HEK293 (cell line): ENCODE data around the gene BFAR.

ENCODE experiments used
- CTCF ChIA-PET: fragments of 350-600 bp; formaldehyde crosslinking; extraction: SDS; loops from one replicate; lab custom pipeline; 2021; ENCODE audit warnings: antibody characterized with exemption; lab: Yijun Ruan, JAX
- POLR2A ChIA-PET: fragments of 300-600 bp; formaldehyde crosslinking; extraction: SDS; loops from one replicate; lab custom pipeline; 2020; ENCODE audit warnings: antibody characterized with exemption, inconsistent platforms; lab: Yijun Ruan, JAX
- H3K27ac ChIP-seq: fragments of 200-500 bp; sonication (Bioruptor generic); 2 replicates; pipeline ENCODE4 v1.5.1; 2014; ENCODE audit warnings: low read depth, low read length, control low read depth, inconsistent platforms; ENCODE audit errors: extremely low read depth
- H3K36me3 ChIP-seq, 2 experiments: fragments of 200-500 bp in 1 of 2; sonication (Bioruptor generic) in 1 of 2; 1 replicate in 1 of 2; 2 replicates in 1 of 2; pipeline ENCODE4 v1.5.1; 2014 to 2017; ENCODE audit warnings: inconsistent platforms in 2 of 2, low read length in 2 of 2; ENCODE audit not compliant: control insufficient read depth in 2 of 2, insufficient read depth in 1 of 2
- H3K4me1 ChIP-seq: fragments of 200-500 bp; sonication (Bioruptor generic); 2 replicates; pipeline ENCODE4 v1.5.1; 2014; ENCODE audit warnings: mild to moderate bottlenecking, low read length, inconsistent platforms; ENCODE audit not compliant: control insufficient read depth, insufficient read depth
- H3K4me3 ChIP-seq: 2 replicates; pipeline ENCODE4 v1.5.1; 2011; ENCODE audit warnings: low read depth, mild to moderate bottlenecking, control low read depth, low read length, moderate library complexity
- H3K9me3 ChIP-seq: fragments of 200-500 bp; sonication (Bioruptor generic); 2 replicates; pipeline ENCODE4 v1.5.1; 2014; ENCODE audit warnings: low read depth, low read length, inconsistent platforms; ENCODE audit not compliant: control insufficient read depth, insufficient read depth
- GLI2 ChIP-seq: fragments of 450-650 bp; formaldehyde crosslinking; IDR thresholded peaks from 2 replicates; pipeline ENCODE4; 2017; ENCODE audit warnings: missing biosample characterization, missing genetic modification characterization, low read depth, borderline replicate concordance
- IKZF3 ChIP-seq: fragments of 450-650 bp; IDR thresholded peaks from 2 replicates; pipeline ENCODE4 v1.5.0; 2018; ENCODE audit warnings: missing biosample characterization, mild to moderate bottlenecking, missing genetic modification characterization, moderate library complexity
- KLF9 ChIP-seq: fragments of 450-650 bp; formaldehyde crosslinking; IDR thresholded peaks from 2 replicates; pipeline ENCODE4 v1.5.1; 2016; ENCODE audit warnings: missing biosample characterization, missing genetic modification characterization, low read depth
- MYNN ChIP-seq: fragments of 450-650 bp; formaldehyde crosslinking; IDR thresholded peaks from 2 replicates; pipeline ENCODE4 v1.5.1; 2016; ENCODE audit warnings: missing biosample characterization, missing genetic modification characterization, borderline replicate concordance
- OSR2 ChIP-seq: fragments of 450-650 bp; formaldehyde crosslinking; IDR thresholded peaks from 2 replicates; pipeline ENCODE4 v1.5.1; 2016; ENCODE audit warnings: missing biosample characterization, missing genetic modification characterization
- OVOL3 ChIP-seq: fragments of 450-650 bp; formaldehyde crosslinking; IDR thresholded peaks from 2 replicates; pipeline ENCODE4 v1.5.1; 2016; ENCODE audit warnings: missing biosample characterization, missing genetic modification characterization
- SP3 ChIP-seq: fragments of 450-650 bp; formaldehyde crosslinking; IDR thresholded peaks from 2 replicates; pipeline ENCODE4 v1.5.1; 2016; ENCODE audit warnings: missing biosample characterization, missing genetic modification characterization
- ZBTB21 ChIP-seq: fragments of 450-650 bp; formaldehyde crosslinking; IDR thresholded peaks from 2 replicates; pipeline ENCODE4 v1.5.1; 2017; ENCODE audit warnings: missing biosample characterization, missing genetic modification characterization
- ZEB2 ChIP-seq: fragments of 450-650 bp; formaldehyde crosslinking; IDR thresholded peaks from 2 replicates; pipeline ENCODE4 v1.5.1; 2016; ENCODE audit warnings: missing biosample characterization, missing genetic modification characterization
- ZFP3 ChIP-seq: fragments of 450-650 bp; formaldehyde crosslinking; IDR thresholded peaks from 2 replicates; pipeline ENCODE4 v1.5.1; 2016; ENCODE audit warnings: low read depth, missing biosample characterization, missing genetic modification characterization
- ZFP37 ChIP-seq: fragments of 450-650 bp; formaldehyde crosslinking; IDR thresholded peaks from 2 replicates; pipeline ENCODE4 v1.5.1; 2016; ENCODE audit warnings: missing biosample characterization, missing genetic modification characterization
- ZNF121 ChIP-seq: fragments of 450-650 bp; formaldehyde crosslinking; IDR thresholded peaks from 2 replicates; pipeline ENCODE4 v1.5.1; 2016; ENCODE audit warnings: missing biosample characterization, missing genetic modification characterization
- ZNF133 ChIP-seq: fragments of 450-650 bp; formaldehyde crosslinking; IDR thresholded peaks from 2 replicates; pipeline ENCODE4 v1.5.1; 2016; ENCODE audit warnings: missing biosample characterization, missing genetic modification characterization
- ZNF18 ChIP-seq: fragments of 450-650 bp; formaldehyde crosslinking; IDR thresholded peaks from 2 replicates; pipeline ENCODE4 v1.5.1; 2016; ENCODE audit warnings: missing biosample characterization, missing genetic modification characterization
- ZNF560 ChIP-seq: fragments of 450-650 bp; formaldehyde crosslinking; IDR thresholded peaks from 2 replicates; pipeline ENCODE4 v1.5.1; 2017; ENCODE audit warnings: missing biosample characterization, missing genetic modification characterization, borderline replicate concordance
- ZNF621 ChIP-seq: fragments of 450-650 bp; formaldehyde crosslinking; IDR thresholded peaks from 2 replicates; pipeline ENCODE4 v1.5.1; 2017; ENCODE audit warnings: missing biosample characterization, missing genetic modification characterization
- ZNF658 ChIP-seq: fragments of 450-650 bp; formaldehyde crosslinking; IDR thresholded peaks from 2 replicates; pipeline ENCODE4; 2016; ENCODE audit warnings: missing biosample characterization, missing genetic modification characterization
- ZXDB ChIP-seq: fragments of 450-650 bp; formaldehyde crosslinking; IDR thresholded peaks from 2 replicates; pipeline ENCODE4 v1.5.1; 2016; ENCODE audit warnings: missing biosample characterization, missing genetic modification characterization
- TF ChIP-seq, protein P1 (sequence below): fragments of 450-650 bp; formaldehyde crosslinking; IDR thresholded peaks from 2 replicates; pipeline ENCODE4 v1.5.1; 2016; ENCODE audit warnings: missing biosample characterization, missing genetic modification characterization, borderline replicate concordance
- TF ChIP-seq, protein P2 (sequence below): fragments of 450-650 bp; formaldehyde crosslinking; optimal IDR thresholded peaks from 2 replicates; pipeline ENCODE3; 2016; ENCODE audit warnings: missing biosample characterization, mild to moderate bottlenecking, missing genetic modification characterization

Gene BFAR

GRCh38 chr16:14600164-14600563 is 32.6 kb upstream of the BFAR start:
- TF ChIP-seq GLI2 (no peak), ZNF560 (tag by site-specific recombination) (no peak), ZFP37 (no peak), ZNF621 (no peak), OVOL3 (tag by site-specific recombination) (no peak), ZNF18 (no peak), ZBTB21 (no peak), ZNF121 (no peak), ZFP3 (tag by site-specific recombination) (no peak), KLF9 (no peak), ZEB2 (tag by site-specific recombination) (no peak), SP3 (tag by site-specific recombination) (no peak), MYNN (no peak), ZNF658 (tag by site-specific recombination) (no peak), ZNF133 (tag by site-specific recombination) (no peak), OSR2 (no peak), ZXDB (tag by site-specific recombination) (no peak), IKZF3 (no peak)
- TF ChIP-seq, protein P1, sequence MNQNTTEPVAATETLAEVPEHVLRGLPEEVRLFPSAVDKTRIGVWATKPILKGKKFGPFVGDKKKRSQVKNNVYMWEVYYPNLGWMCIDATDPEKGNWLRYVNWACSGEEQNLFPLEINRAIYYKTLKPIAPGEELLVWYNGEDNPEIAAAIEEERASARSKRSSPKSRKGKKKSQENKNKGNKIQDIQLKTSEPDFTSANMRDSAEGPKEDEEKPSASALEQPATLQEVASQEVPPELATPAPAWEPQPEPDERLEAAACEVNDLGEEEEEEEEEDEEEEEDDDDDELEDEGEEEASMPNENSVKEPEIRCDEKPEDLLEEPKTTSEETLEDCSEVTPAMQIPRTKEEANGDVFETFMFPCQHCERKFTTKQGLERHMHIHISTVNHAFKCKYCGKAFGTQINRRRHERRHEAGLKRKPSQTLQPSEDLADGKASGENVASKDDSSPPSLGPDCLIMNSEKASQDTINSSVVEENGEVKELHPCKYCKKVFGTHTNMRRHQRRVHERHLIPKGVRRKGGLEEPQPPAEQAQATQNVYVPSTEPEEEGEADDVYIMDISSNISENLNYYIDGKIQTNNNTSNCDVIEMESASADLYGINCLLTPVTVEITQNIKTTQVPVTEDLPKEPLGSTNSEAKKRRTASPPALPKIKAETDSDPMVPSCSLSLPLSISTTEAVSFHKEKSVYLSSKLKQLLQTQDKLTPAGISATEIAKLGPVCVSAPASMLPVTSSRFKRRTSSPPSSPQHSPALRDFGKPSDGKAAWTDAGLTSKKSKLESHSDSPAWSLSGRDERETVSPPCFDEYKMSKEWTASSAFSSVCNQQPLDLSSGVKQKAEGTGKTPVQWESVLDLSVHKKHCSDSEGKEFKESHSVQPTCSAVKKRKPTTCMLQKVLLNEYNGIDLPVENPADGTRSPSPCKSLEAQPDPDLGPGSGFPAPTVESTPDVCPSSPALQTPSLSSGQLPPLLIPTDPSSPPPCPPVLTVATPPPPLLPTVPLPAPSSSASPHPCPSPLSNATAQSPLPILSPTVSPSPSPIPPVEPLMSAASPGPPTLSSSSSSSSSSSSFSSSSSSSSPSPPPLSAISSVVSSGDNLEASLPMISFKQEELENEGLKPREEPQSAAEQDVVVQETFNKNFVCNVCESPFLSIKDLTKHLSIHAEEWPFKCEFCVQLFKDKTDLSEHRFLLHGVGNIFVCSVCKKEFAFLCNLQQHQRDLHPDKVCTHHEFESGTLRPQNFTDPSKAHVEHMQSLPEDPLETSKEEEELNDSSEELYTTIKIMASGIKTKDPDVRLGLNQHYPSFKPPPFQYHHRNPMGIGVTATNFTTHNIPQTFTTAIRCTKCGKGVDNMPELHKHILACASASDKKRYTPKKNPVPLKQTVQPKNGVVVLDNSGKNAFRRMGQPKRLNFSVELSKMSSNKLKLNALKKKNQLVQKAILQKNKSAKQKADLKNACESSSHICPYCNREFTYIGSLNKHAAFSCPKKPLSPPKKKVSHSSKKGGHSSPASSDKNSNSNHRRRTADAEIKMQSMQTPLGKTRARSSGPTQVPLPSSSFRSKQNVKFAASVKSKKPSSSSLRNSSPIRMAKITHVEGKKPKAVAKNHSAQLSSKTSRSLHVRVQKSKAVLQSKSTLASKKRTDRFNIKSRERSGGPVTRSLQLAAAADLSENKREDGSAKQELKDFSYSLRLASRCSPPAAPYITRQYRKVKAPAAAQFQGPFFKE (tag by site-specific recombination): no peak
- TF ChIP-seq, protein P2, sequence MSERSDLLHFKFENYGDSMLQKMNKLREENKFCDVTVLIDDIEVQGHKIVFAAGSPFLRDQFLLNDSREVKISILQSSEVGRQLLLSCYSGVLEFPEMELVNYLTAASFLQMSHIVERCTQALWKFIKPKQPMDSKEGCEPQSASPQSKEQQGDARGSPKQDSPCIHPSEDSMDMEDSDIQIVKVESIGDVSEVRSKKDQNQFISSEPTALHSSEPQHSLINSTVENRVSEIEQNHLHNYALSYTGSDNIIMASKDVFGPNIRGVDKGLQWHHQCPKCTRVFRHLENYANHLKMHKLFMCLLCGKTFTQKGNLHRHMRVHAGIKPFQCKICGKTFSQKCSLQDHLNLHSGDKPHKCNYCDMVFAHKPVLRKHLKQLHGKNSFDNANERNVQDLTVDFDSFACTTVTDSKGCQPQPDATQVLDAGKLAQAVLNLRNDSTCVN (tag by site-specific recombination): no peak
- Histone ChIP-seq H3K36me3 (peaks cover 52 to 72% of the 10 kb centered on the region in 2 experiments), H3K4me3 (no peak overlapping the region), H3K9me3 (no peaks in the 10 kb centered on the region), H3K27ac (no peak overlapping the region), H3K4me1 (no peaks in the 10 kb centered on the region)
- ChIA-PET CTCF (interaction anchor here (1.1 to 1.5 kb wide), 3 partner anchors 10 to 39 kb away, joined by 5 to 7 read pairs (median 7); no protein-coding TSS in a partner anchor), POLR2A (no interaction called here)
